ENCODE data around the gene PEX10. TPM values are rescaled to one million over a fixed set of nuclear protein-coding genes. Genes with fewer than 3 reads are reported as not detected.

Gene PEX10
- total and polyA plus RNA-seq, 10 of the 15 experiments (the other 5 are each of a cell fraction or from before 2014, with no cell fraction given), result 0.24 to 24.9 (median 16.8) TPM; not detected in 1

- no TSS peak for BruUV-seq (replicated peaks)
- in situ Hi-C loops (cut with MboI) (no loop called here), intact Hi-C loops (cut with micrococcal nuclease; ENCODE audit: unreplicated experiment) (no loop called here)
- no peak overlapping the region for H3K4me3 ChIP-seq
- H3K27me3 ChIP-seq (replicated peaks in 1 of 2; ENCODE audit: control insufficient read depth in 2 of 2, insufficient read depth in 2 of 2, low read length in 1 of 2), result no peaks in the 10 kb centered on the region; a peak in 1 of 4 replicates
- no peaks in the 10 kb centered on the region for H3K9me3 ChIP-seq (replicated peaks; ENCODE audit: control insufficient read depth, insufficient read depth, low read length)
- H3K79me2 ChIP-seq (ENCODE audit: control insufficient read depth, insufficient read depth, low read length), result no peaks in the 10 kb centered on the region
- no peak overlapping the region for H3K27ac ChIP-seq (ENCODE audit: control insufficient read depth, insufficient read depth)
- H4K20me1 ChIP-seq (ENCODE audit: control insufficient read depth, insufficient read depth), result no peaks in the 10 kb centered on the region
- DNase-seq (ENCODE audit: low read depth, low spot score) (no peak), ATAC-seq (no peak), FAIRE-seq (no peak)
- H3K9ac ChIP-seq (ENCODE audit: control insufficient read depth, insufficient read depth, low read length), result no peak overlapping the region
- H3K4me1 ChIP-seq (ENCODE audit: control insufficient read depth, insufficient read depth, low read length), result no peaks in the 10 kb centered on the region
- 50% methylated on average over 19 of the region's 19 CpGs for WGBS (ENCODE audit: insufficient coverage, insufficient replicate concordance, low lambda C conversion rate, missing lambda C conversion rate)
- H2AFZ ChIP-seq (ENCODE audit: control insufficient read depth, low read depth, low read length), result no peak overlapping the region
- no peaks in the 10 kb centered on the region for H3K36me3 ChIP-seq (ENCODE audit: control insufficient read depth in 2 of 2, insufficient read depth in 2 of 2, low read length in 1 of 2)
- no peak overlapping the region for H3K4me2 ChIP-seq (ENCODE audit: control insufficient read depth, insufficient read depth)
- SMC1A ChIA-PET (ENCODE audit: uncharacterized antibody, unreplicated experiment), result no interaction called here
- CTCF ChIA-PET, result no interaction called here
- RAD21 ChIA-PET (ENCODE audit: unreplicated experiment), result no interaction called here
- POLR2A ChIA-PET, result no interaction called here
- TF ChIP-seq JUND (IDR thresholded peaks at IDR 0.05; ENCODE audit: low read depth, low read length) (no peak), MAX (IDR thresholded peaks at IDR 0.05; ENCODE audit: low read depth, low read length) (no peak), ZNF24 (IDR thresholded peaks at IDR 0.05) (no peak), RAD51 (IDR thresholded peaks at IDR 0.05) (no peak), PAX5 (IDR thresholded peaks at IDR 0.05; ENCODE audit: borderline replicate concordance, low read depth, low read length) (no peak), EP300 (IDR thresholded peaks at IDR 0.05; ENCODE audit: borderline replicate concordance in 1 of 2, control insufficient read depth in 1 of 2, low read depth in 2 of 2, low read length in 2 of 2) (no peak), NR2C2 (IDR thresholded peaks at IDR 0.05; ENCODE audit: borderline replicate concordance, control insufficient read depth, insufficient read length, low read depth) (no peak), BCL3 (IDR thresholded peaks at IDR 0.05; ENCODE audit: borderline replicate concordance, insufficient read depth, low read depth, low read length, poor library complexity, severe bottlenecking) (no peak), ZNF592 (IDR thresholded peaks at IDR 0.05) (no peak), BMI1 (IDR thresholded peaks at IDR 0.05; ENCODE audit: borderline replicate concordance) (no peak), RB1 (IDR thresholded peaks at IDR 0.05; ENCODE audit: borderline replicate concordance) (no peak), ZNF687 (IDR thresholded peaks at IDR 0.05) (no peak), USF2 (IDR thresholded peaks at IDR 0.05; ENCODE audit: borderline replicate concordance, low read depth, low read length) (no peak), HCFC1 (IDR thresholded peaks at IDR 0.05; ENCODE audit: low read length) (no peak)
Observed at GRCh38 chr1:2452932-2453315, 40.6 kb upstream of the PEX10 start.
